Measurements from ENCODE around the gene RAB10.
"Not testable (repeated sequence)": the region's sequence is repeated elsewhere in the genome, so short reads cannot be mapped to it uniquely, and the experiment has no call there.

The RAB10 gene

GRCh38 chr2:26150243-26150642 lies 116.4 kb downstream of the RAB10 start:
- Histone ChIP-seq H3K27me3 (ENCODE audit: control insufficient read depth, insufficient read depth, low read length) (no peaks in the 10 kb centered on the region), H3K9ac (ENCODE audit: low read length) (no peak overlapping the region), H3K36me3 (ENCODE audit: control insufficient read depth, insufficient read depth, low read length) (no peaks in the 10 kb centered on the region)

GRCh38 chr2:26157580-26157979 lies 123.7 kb downstream of the RAB10 start:
- Histone ChIP-seq H3K27ac (ENCODE audit: low read depth, low read length) (no peak overlapping the region), H3K4me1 (ENCODE audit: control insufficient read depth, insufficient read depth, low read length) (no peaks in the 10 kb centered on the region), H3K27me3 (ENCODE audit: control insufficient read depth, insufficient read depth, low read length) (no peaks in the 10 kb centered on the region), H3K9ac (ENCODE audit: low read length) (no peak overlapping the region), H3K4me3 (ENCODE audit: low read length) (no peak overlapping the region), H3K36me3 (ENCODE audit: control insufficient read depth, insufficient read depth, low read length) (no peaks in the 10 kb centered on the region)

More at GRCh38 chr2:26150243-26150642, 116.4 kb downstream of the RAB10 start:
- Histone ChIP-seq H3K27ac (ENCODE audit: low read depth, low read length) (no peak overlapping the region), H3K4me1 (ENCODE audit: control insufficient read depth, insufficient read depth, low read length) (no peaks in the 10 kb centered on the region), H3K4me3 (ENCODE audit: low read length) (no peak overlapping the region)

GRCh38 chr2:26161926-26162325 lies 128.0 kb downstream of the RAB10 start:
- Histone ChIP-seq H3K27ac (ENCODE audit: low read depth, low read length) (no peak overlapping the region), H3K9ac (ENCODE audit: low read length) (no peak overlapping the region), H3K4me1 (ENCODE audit: control insufficient read depth, insufficient read depth, low read length) (no peaks in the 10 kb centered on the region), H3K36me3 (ENCODE audit: control insufficient read depth, insufficient read depth, low read length) (no peaks in the 10 kb centered on the region), H3K4me3 (ENCODE audit: low read length) (no peak overlapping the region), H3K27me3 (ENCODE audit: control insufficient read depth, insufficient read depth, low read length) (no peaks in the 10 kb centered on the region)

GRCh38 chr2:26162963-26163362 lies 129.1 kb downstream of the RAB10 start:
- no peak overlapping the region for H3K4me3 ChIP-seq (ENCODE audit: low read length)
- H3K27ac ChIP-seq (ENCODE audit: low read depth, low read length): no peak overlapping the region
- no peak overlapping the region for H3K9ac ChIP-seq (ENCODE audit: low read length)
- H3K27me3 ChIP-seq (ENCODE audit: control insufficient read depth, insufficient read depth, low read length): no peaks in the 10 kb centered on the region
- no peaks in the 10 kb centered on the region for H3K4me1 ChIP-seq (ENCODE audit: control insufficient read depth, insufficient read depth, low read length)
- H3K36me3 ChIP-seq (ENCODE audit: control insufficient read depth, insufficient read depth, low read length): no peaks in the 10 kb centered on the region

GRCh38 chr2:26164231-26164630 lies 130.3 kb downstream of the RAB10 start:
- H3K27ac ChIP-seq (ENCODE audit: low read depth, low read length): no peak overlapping the region
- H3K4me3 ChIP-seq (ENCODE audit: low read length): no peak overlapping the region
- H3K4me1 ChIP-seq (ENCODE audit: control insufficient read depth, insufficient read depth, low read length): no peaks in the 10 kb centered on the region
- H3K27me3 ChIP-seq (ENCODE audit: control insufficient read depth, insufficient read depth, low read length): no peaks in the 10 kb centered on the region
- H3K36me3 ChIP-seq (ENCODE audit: control insufficient read depth, insufficient read depth, low read length): no peaks in the 10 kb centered on the region
- H3K9ac ChIP-seq (ENCODE audit: low read length): no peak overlapping the region

- no peaks in the 10 kb centered on the region for H3K4me1 ChIP-seq (ENCODE audit: control insufficient read depth, insufficient read depth, low read length)
- H3K27me3 ChIP-seq (ENCODE audit: control insufficient read depth, insufficient read depth, low read length): no peaks in the 10 kb centered on the region
- no peaks in the 10 kb centered on the region for H3K36me3 ChIP-seq (ENCODE audit: control insufficient read depth, insufficient read depth, low read length)
- H3K4me3 ChIP-seq (ENCODE audit: low read length): no peak overlapping the region
- H3K27ac ChIP-seq (ENCODE audit: low read depth, low read length): no peak overlapping the region
- H3K9ac ChIP-seq (ENCODE audit: low read length): no peak overlapping the region
These were observed 130.8 kb downstream of the RAB10 start for GRCh38 chr2:26164641-26165211.

GRCh38 chr2:26165403-26165802 lies 131.5 kb downstream of the RAB10 start:
- no peak overlapping the region for H3K27ac ChIP-seq (ENCODE audit: low read depth, low read length)
- no peaks in the 10 kb centered on the region for H3K27me3 ChIP-seq (ENCODE audit: control insufficient read depth, insufficient read depth, low read length)
- no peak overlapping the region for H3K9ac ChIP-seq (ENCODE audit: low read length)
- H3K4me1 ChIP-seq (ENCODE audit: control insufficient read depth, insufficient read depth, low read length): no peaks in the 10 kb centered on the region
- H3K4me3 ChIP-seq (ENCODE audit: low read length): no peak overlapping the region
- no peaks in the 10 kb centered on the region for H3K36me3 ChIP-seq (ENCODE audit: control insufficient read depth, insufficient read depth, low read length)

GRCh38 chr2:26166541-26166940 lies 132.7 kb downstream of the RAB10 start:
- not testable (repeated sequence) for H3K36me3 ChIP-seq (ENCODE audit: control insufficient read depth, insufficient read depth, low read length); H3K4me3 ChIP-seq (ENCODE audit: low read length); H3K27ac ChIP-seq (ENCODE audit: low read depth, low read length); H3K4me1 ChIP-seq (ENCODE audit: control insufficient read depth, insufficient read depth, low read length); H3K9ac ChIP-seq (ENCODE audit: low read length); H3K27me3 ChIP-seq (ENCODE audit: control insufficient read depth, insufficient read depth, low read length)

GRCh38 chr2:26168785-26169184 lies 134.9 kb downstream of the RAB10 start:
- Histone ChIP-seq H3K36me3 (ENCODE audit: control insufficient read depth, insufficient read depth, low read length) (no peaks in the 10 kb centered on the region), H3K27ac (ENCODE audit: low read depth, low read length) (no peak overlapping the region), H3K4me1 (ENCODE audit: control insufficient read depth, insufficient read depth, low read length) (no peaks in the 10 kb centered on the region), H3K27me3 (ENCODE audit: control insufficient read depth, insufficient read depth, low read length) (peaks cover 2% of the 10 kb centered on the region), H3K4me3 (ENCODE audit: low read length) (no peak overlapping the region), H3K9ac (ENCODE audit: low read length) (no peak overlapping the region)

GRCh38 chr2:26169226-26169625 lies 135.3 kb downstream of the RAB10 start:
- H3K36me3 ChIP-seq (ENCODE audit: control insufficient read depth, insufficient read depth, low read length): no peaks in the 10 kb centered on the region
- no peaks in the 10 kb centered on the region for H3K4me1 ChIP-seq (ENCODE audit: control insufficient read depth, insufficient read depth, low read length)
- peaks cover 2% of the 10 kb centered on the region for H3K27me3 ChIP-seq (ENCODE audit: control insufficient read depth, insufficient read depth, low read length)
- H3K9ac ChIP-seq (ENCODE audit: low read length): no peak overlapping the region
- no peak overlapping the region for H3K27ac ChIP-seq (ENCODE audit: low read depth, low read length)
- no peak overlapping the region for H3K4me3 ChIP-seq (ENCODE audit: low read length)

- H3K9ac ChIP-seq (ENCODE audit: low read length): no peak overlapping the region
- no peak overlapping the region for H3K4me3 ChIP-seq (ENCODE audit: low read length)
- H3K36me3 ChIP-seq (ENCODE audit: control insufficient read depth, insufficient read depth, low read length): no peaks in the 10 kb centered on the region
- no peak overlapping the region for H3K27ac ChIP-seq (ENCODE audit: low read depth, low read length)
- peaks cover 6% of the 10 kb centered on the region for H3K27me3 ChIP-seq (ENCODE audit: control insufficient read depth, insufficient read depth, low read length)
- no peaks in the 10 kb centered on the region for H3K4me1 ChIP-seq (ENCODE audit: control insufficient read depth, insufficient read depth, low read length)
These were observed 136.0 kb downstream of the RAB10 start for GRCh38 chr2:26169681-26170414.

GRCh38 chr2:26170795-26171194 lies 136.9 kb downstream of the RAB10 start:
- H3K27ac ChIP-seq (ENCODE audit: low read depth, low read length): no peak overlapping the region
- H3K9ac ChIP-seq (ENCODE audit: low read length): no peak overlapping the region
- no peaks in the 10 kb centered on the region for H3K36me3 ChIP-seq (ENCODE audit: control insufficient read depth, insufficient read depth, low read length)
- H3K4me1 ChIP-seq (ENCODE audit: control insufficient read depth, insufficient read depth, low read length): no peaks in the 10 kb centered on the region
- no peak overlapping the region for H3K4me3 ChIP-seq (ENCODE audit: low read length)
- H3K27me3 ChIP-seq (ENCODE audit: control insufficient read depth, insufficient read depth, low read length): peaks cover 8% of the 10 kb centered on the region

Data from rectal smooth muscle tissue (tissue), 1 donor.